H9 (cell line): ENCODE results near the gene SMARCC1. TPM values are rescaled to one million over a fixed set of nuclear protein-coding genes. Genes with fewer than 3 reads are reported as not detected.

Experiments used
- DNase-seq: peaks from one replicate; pipeline ENCODE4 v3.0.0-alpha.2; 2017
- H2AFZ ChIP-seq: one replicate; pipeline ENCODE4 v1.6.1; 2013; ENCODE audit warnings: mild to moderate bottlenecking, low read length, control low read depth, moderate library complexity
- H2AK5ac ChIP-seq: 2 replicates; pipeline ENCODE4 v1.6.1; 2013; ENCODE audit warnings: low read length, control low read depth, mixed read lengths; ENCODE audit not compliant: insufficient read length
- H2BK120ac ChIP-seq: one replicate; pipeline ENCODE4 v1.6.1; 2013; ENCODE audit warnings: low read depth, mild to moderate bottlenecking, low read length, control low read depth, inconsistent platforms; ENCODE audit not compliant: poor library complexity, severe bottlenecking
- H2BK12ac ChIP-seq: 2 replicates; pipeline ENCODE4 v1.6.1; 2013; ENCODE audit warnings: low read length, control low read depth, mixed read lengths, low read depth; ENCODE audit not compliant: insufficient read length
- H2BK15ac ChIP-seq: 2 replicates; pipeline ENCODE4 v1.6.1; 2013; ENCODE audit warnings: low read depth, low read length, control low read depth
- H2BK20ac ChIP-seq: one replicate; pipeline ENCODE4 v1.6.1; 2013; ENCODE audit warnings: low read depth, mild to moderate bottlenecking, low read length, control low read depth, inconsistent platforms; ENCODE audit not compliant: poor library complexity, severe bottlenecking
- H2BK5ac ChIP-seq: 2 replicates; pipeline ENCODE4 v1.6.1; 2013; ENCODE audit warnings: low read length, control low read depth, mixed read lengths; ENCODE audit not compliant: insufficient read length
- H3K14ac ChIP-seq: 2 replicates; pipeline ENCODE4 v1.6.1; 2013; ENCODE audit warnings: low read length, control low read depth; ENCODE audit not compliant: insufficient read depth
- H3K18ac ChIP-seq: 2 replicates; pipeline ENCODE4 v1.6.1; 2013; ENCODE audit warnings: low read depth, mild to moderate bottlenecking, mixed read lengths, low read length, control low read depth; ENCODE audit not compliant: insufficient read length
- H3K23ac ChIP-seq: 2 replicates; pipeline ENCODE4 v1.6.1; 2013; ENCODE audit warnings: low read length, control low read depth, mixed read lengths, low read depth; ENCODE audit not compliant: insufficient read length
- H3K23me2 ChIP-seq: 2 replicates; pipeline ENCODE4 v1.6.1; 2013; ENCODE audit warnings: low read depth, mild to moderate bottlenecking, mixed read lengths, low read length, control low read depth; ENCODE audit not compliant: insufficient read length, poor library complexity, severe bottlenecking
- H3K27ac ChIP-seq: 2 replicates; pipeline ENCODE4 v1.5.1; 2013; ENCODE audit warnings: low read length, control low read depth, mixed read lengths, low read depth; ENCODE audit not compliant: insufficient read length
- H3K27me3 ChIP-seq: 2 replicates; pipeline ENCODE4 v1.6.1; 2013; ENCODE audit warnings: low read length, control low read depth, inconsistent platforms; ENCODE audit not compliant: insufficient read depth
- H3K4ac ChIP-seq: 2 replicates; pipeline ENCODE4 v1.6.1; 2013; ENCODE audit warnings: low read depth, mild to moderate bottlenecking, control low read depth, inconsistent platforms, low read length, moderate library complexity
- H3K4me1 ChIP-seq: 2 replicates; pipeline ENCODE4 v1.6.1; 2013; ENCODE audit warnings: low read length, control low read depth, inconsistent platforms; ENCODE audit not compliant: insufficient read depth
- H3K4me2 ChIP-seq: 2 replicates; pipeline ENCODE4 v1.6.1; 2013; ENCODE audit warnings: low read length, control low read depth, mixed read lengths; ENCODE audit not compliant: insufficient read length, insufficient read depth
- H3K56ac ChIP-seq: 2 replicates; pipeline ENCODE4 v1.6.1; 2013; ENCODE audit warnings: low read depth, mild to moderate bottlenecking, mixed read lengths, low read length, control low read depth; ENCODE audit not compliant: insufficient read length
- H3K79me1 ChIP-seq: 2 replicates; pipeline ENCODE4 v1.6.1; 2013; ENCODE audit warnings: low read depth, mild to moderate bottlenecking, moderate library complexity, low read length, control low read depth, inconsistent platforms; ENCODE audit not compliant: insufficient read depth, poor library complexity, severe bottlenecking
- H3K79me2 ChIP-seq: 2 replicates; pipeline ENCODE4 v1.6.1; 2013; ENCODE audit warnings: low read length, control low read depth, inconsistent platforms; ENCODE audit not compliant: insufficient read depth
- H3K9ac ChIP-seq: 2 replicates; pipeline ENCODE4 v1.6.1; 2013; ENCODE audit warnings: low read length, control low read depth, mixed read lengths; ENCODE audit not compliant: insufficient read length; ENCODE audit errors: extremely low read depth
- H3K9me3 ChIP-seq: one replicate; pipeline ENCODE4 v1.6.1; 2013; ENCODE audit warnings: low read depth, low read length, inconsistent platforms; ENCODE audit not compliant: control insufficient read depth
- H3T11ph ChIP-seq: one replicate; pipeline ENCODE4 v1.6.1; 2013; ENCODE audit warnings: mild to moderate bottlenecking, low read length, control low read depth, inconsistent platforms
- H4K20me1 ChIP-seq: one replicate; pipeline ENCODE4 v1.6.1; 2013; ENCODE audit not compliant: control insufficient read depth, insufficient read length, insufficient read depth
- H4K5ac ChIP-seq: 2 replicates; pipeline ENCODE4 v1.6.1; 2013; ENCODE audit warnings: low read depth, mild to moderate bottlenecking, mixed read lengths, low read length, control low read depth; ENCODE audit not compliant: insufficient read length
- H4K8ac ChIP-seq: replicated peaks from 2 replicates; pipeline ENCODE4 v1.6.1; 2013; ENCODE audit warnings: low read length, control low read depth, mixed read lengths, low read depth; ENCODE audit not compliant: insufficient read length
- H4K91ac ChIP-seq: 2 replicates; pipeline ENCODE4 v1.6.1; 2013; ENCODE audit warnings: low read depth, mild to moderate bottlenecking, moderate library complexity, mixed read lengths, low read length, control low read depth; ENCODE audit not compliant: insufficient read length
- H3K27ac Mint-ChIP-seq, 3 experiments: 2 replicates in 2 of 3; 3 replicates in 1 of 3; pipeline ENCODE4 v1.8.0; 2020 to 2021; ENCODE audit warnings: mixed read lengths in 3 of 3, mild to moderate bottlenecking in 1 of 3, moderate library complexity in 1 of 3
- H3K27me3 Mint-ChIP-seq: 2 replicates; pipeline ENCODE4 v1.8.0; 2021; ENCODE audit warnings: low read depth, mild to moderate bottlenecking, moderate library complexity, mixed read lengths
- H3K36me3 Mint-ChIP-seq, 3 experiments: 2 replicates in 2 of 3; 3 replicates in 1 of 3; pipeline ENCODE4 v1.8.0; 2020 to 2021; ENCODE audit warnings: low read depth in 3 of 3, mixed read lengths in 3 of 3; ENCODE audit not compliant: insufficient read depth in 1 of 3
- H3K4me1 Mint-ChIP-seq, 2 experiments: 2 replicates each; pipeline ENCODE4 v1.8.0; 2020; ENCODE audit warnings: mixed read lengths in 2 of 2
- H3K4me3 Mint-ChIP-seq, 2 experiments: 2 replicates in 1 of 2; 3 replicates in 1 of 2; pipeline ENCODE4 v1.8.0; 2020 to 2021; ENCODE audit warnings: mild to moderate bottlenecking in 2 of 2, mixed read lengths in 2 of 2, moderate library complexity in 1 of 2
- H3K9me3 Mint-ChIP-seq, 2 experiments: 2 replicates in 1 of 2; 3 replicates in 1 of 2; pipeline ENCODE4 v1.8.0; 2020; ENCODE audit warnings: mild to moderate bottlenecking in 2 of 2, mixed read lengths in 2 of 2, moderate library complexity in 1 of 2
- CTCF ChIP-seq: fragments of 200-600 bp; sonication (generic); conservative IDR thresholded peaks from 3 replicates; pipeline ENCODE4 v1.8.0; 2021; ENCODE audit warnings: antibody characterized with exemption, mild to moderate bottlenecking
- WGBS: extraction: QIAGEN DNeasy Blood & Tissue Kit; methylation state at CpG from one replicate; pipeline ENCODE4 v1.1.7; 2013; ENCODE audit warnings: missing lambda C conversion rate, low lambda C conversion rate, mixed read lengths; ENCODE audit not compliant: insufficient read length; ENCODE audit errors: extremely low coverage; 5-methylcytosine and 5-hydroxymethylcytosine counted together
- total RNA-seq: library from RNA; stranded (reverse); gene quantifications from 2 replicates; pipeline ENCODE4 v1.2.1, GENCODE V29; 2021

SMARCC1 gene
- total RNA-seq, 1 experiment from 2014 or later: 274 TPM

DNA sequence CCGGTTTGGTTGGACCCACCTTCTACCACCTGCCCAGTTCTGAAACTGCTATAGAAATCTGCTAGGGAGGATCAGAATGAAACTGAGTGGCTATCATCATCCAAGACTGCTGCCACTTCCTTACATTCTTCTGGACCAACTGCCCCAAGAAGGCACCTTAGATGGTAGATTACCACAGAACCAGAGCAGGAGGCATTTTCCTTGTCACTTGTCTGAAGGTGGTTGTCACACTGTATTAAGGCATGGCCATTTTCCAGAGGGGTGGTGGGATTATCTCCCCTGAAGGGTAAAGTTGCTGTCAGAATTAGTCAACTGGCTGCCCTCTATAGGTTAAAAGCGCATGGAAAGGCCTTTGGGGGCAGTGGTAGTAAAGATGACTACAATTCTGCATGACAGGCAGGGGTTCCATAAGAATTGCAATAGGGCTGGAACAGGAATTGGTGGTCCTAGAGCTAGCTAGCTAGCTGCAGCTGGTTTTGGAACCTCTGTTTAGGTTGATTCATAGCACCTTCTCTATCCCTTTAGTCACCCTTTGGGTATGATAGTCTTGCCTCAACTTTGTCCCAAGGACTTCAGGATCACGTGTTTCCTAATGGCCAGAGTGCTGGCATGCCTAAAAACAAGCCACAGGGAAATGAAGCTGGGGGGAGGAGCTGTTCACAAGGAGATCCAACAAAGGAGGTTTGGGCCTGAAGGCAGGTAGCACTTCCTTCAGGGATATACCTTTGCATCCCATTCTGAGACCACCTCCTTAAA is 198.2 kb downstream of the SMARCC1 start:
- Histone ChIP-seq H2BK15ac (no peak overlapping the region), H2BK120ac (no peak overlapping the region), H3K4ac (no peak overlapping the region), H2BK5ac (no peak overlapping the region), H3K14ac (no peak overlapping the region), H3K23ac (no peak overlapping the region), H2BK20ac (no peak overlapping the region), H3K23me2 (peaks cover 6% of the 10 kb centered on the region), H3K4me1 (no peaks in the 10 kb centered on the region), H3K9me3 (no peaks in the 10 kb centered on the region), H3K4me2 (no peak overlapping the region), H4K20me1 (no peaks in the 10 kb centered on the region), H3K27me3 (peaks cover 8% of the 10 kb centered on the region; the same call in 1 of the 2 replicates), H3K56ac (no peak overlapping the region), H3K79me1 (no peaks in the 10 kb centered on the region), H4K5ac (no peak overlapping the region), H3K27ac (no peak overlapping the region), H3K18ac (no peak overlapping the region), H2AK5ac (no peak overlapping the region), H3K9ac (no peak overlapping the region), H4K91ac (no peak overlapping the region), H4K8ac (no peak overlapping the region), H3K79me2 (no peaks in the 10 kb centered on the region), H2BK12ac (no peak overlapping the region), H3T11ph (no peak overlapping the region), H2AFZ (no peak overlapping the region)
- Mint-ChIP-seq H3K9me3 (no peaks in the 10 kb centered on the region; a peak in 1 of 5 replicates), H3K36me3 (peaks cover 26 to 39% (median 30%) of the 10 kb centered on the region in 3 experiments; a peak in 6 of 7 replicates), H3K4me1 (peaks cover 12 to 14% of the 10 kb centered on the region in 2 experiments), H3K4me3 (peak overlapping the region in 1 of 2 experiments; percentile 31; a peak in 1 of 5 replicates), H3K27me3 (peaks cover 34% of the 10 kb centered on the region), H3K27ac (peak overlapping the region in 1 of 3 experiments; percentile 75; a peak in 3 of 7 replicates)
- WGBS: no CpG with 5 or more reads among the region's 3 CpGs
- peak; percentile 37 for DNase-seq
- TF ChIP-seq CTCF: no peak
